Activated CD8-positive, alpha-beta memory T cell treated with anti-CD3 and anti-CD28 coated beads, Interleukin-2, amount 50 U/mL, for 1 hour (primary cell): Measurements from ENCODE around the gene NUP85.
"Not testable (repeated sequence)": the region's sequence is repeated elsewhere in the genome, so short reads cannot be mapped to it uniquely, and the experiment has no call there.

Experiments used
- DNase-seq: peaks from one replicate; pipeline ENCODE4 v3.0.0-alpha.2; 2020; ENCODE audit errors: extremely low read depth

NUP85 gene, protein sequence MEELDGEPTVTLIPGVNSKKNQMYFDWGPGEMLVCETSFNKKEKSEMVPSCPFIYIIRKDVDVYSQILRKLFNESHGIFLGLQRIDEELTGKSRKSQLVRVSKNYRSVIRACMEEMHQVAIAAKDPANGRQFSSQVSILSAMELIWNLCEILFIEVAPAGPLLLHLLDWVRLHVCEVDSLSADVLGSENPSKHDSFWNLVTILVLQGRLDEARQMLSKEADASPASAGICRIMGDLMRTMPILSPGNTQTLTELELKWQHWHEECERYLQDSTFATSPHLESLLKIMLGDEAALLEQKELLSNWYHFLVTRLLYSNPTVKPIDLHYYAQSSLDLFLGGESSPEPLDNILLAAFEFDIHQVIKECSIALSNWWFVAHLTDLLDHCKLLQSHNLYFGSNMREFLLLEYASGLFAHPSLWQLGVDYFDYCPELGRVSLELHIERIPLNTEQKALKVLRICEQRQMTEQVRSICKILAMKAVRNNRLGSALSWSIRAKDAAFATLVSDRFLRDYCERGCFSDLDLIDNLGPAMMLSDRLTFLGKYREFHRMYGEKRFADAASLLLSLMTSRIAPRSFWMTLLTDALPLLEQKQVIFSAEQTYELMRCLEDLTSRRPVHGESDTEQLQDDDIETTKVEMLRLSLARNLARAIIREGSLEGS

DNA sequence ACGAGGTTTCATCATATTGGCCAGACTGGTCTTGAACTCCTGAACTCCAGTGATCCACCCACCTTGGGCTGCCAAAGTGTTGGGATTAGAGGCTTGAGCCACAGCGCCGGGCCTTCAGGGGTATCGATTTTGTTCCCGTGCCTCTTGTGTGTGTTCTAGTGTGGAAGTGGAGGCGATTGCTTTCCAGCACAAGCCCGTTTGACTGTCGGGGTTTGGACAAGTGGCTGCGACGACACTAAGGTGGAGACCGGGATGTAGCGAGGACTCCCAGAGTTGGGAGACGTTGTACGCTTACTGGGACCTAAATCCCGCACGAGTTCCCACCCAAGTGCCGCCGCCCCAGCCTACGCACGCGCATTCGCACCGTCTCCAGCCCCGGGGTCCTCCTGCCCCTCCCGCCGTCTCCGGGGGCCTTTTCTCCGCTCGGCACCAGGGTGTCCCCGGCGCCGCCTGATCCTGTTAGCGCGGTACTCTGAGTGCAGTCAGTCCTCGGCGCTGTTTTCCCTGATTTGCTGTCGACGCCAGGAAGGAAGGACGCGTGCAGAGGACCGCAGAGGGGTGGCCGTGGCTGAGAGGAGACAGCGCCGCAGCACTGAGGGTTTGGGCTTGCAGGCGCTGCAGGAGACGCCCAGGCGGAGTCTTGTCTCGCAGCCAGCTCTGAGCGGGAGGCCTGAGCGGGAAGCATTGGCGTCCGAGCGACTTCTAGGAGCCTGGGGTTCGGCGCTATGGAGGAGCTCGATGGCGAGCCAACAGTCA is at the start of gene NUP85:
Gene NUP85 (plus strand): TSS at position 643 of the 756 bp plus-strand sequence. CDS start 83 bp downstream, at position 726.
- peak; percentile 79 for DNase-seq

DNA sequence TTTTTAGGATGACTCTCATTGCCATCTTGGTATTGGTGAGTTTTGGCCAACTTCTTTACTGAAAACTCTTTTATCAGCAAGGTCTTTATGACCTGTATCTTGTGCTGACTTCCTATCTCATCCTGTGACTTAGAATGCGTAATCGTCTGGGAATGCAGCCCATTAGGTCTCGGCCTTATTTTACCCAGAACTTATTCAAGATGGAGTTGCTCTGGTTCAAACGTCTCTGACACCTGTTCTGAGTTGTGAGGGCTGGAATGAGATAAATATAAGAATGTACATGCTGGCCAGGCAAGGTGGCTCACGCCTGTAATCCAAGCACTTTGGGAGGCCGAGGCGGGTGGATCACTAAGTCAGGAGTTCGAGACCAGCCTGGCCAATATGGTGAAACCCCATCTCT is 47.0 kb upstream of the NUP85 start:
- not testable (repeated sequence) for DNase-seq

GRCh38 chr17:75159196-75160031 is 46.1 kb upstream of the NUP85 start:
- DNase-seq, result no peak

GRCh38 chr17:75160211-75160610 is 45.3 kb upstream of the NUP85 start:
- no peak for DNase-seq

DNA sequence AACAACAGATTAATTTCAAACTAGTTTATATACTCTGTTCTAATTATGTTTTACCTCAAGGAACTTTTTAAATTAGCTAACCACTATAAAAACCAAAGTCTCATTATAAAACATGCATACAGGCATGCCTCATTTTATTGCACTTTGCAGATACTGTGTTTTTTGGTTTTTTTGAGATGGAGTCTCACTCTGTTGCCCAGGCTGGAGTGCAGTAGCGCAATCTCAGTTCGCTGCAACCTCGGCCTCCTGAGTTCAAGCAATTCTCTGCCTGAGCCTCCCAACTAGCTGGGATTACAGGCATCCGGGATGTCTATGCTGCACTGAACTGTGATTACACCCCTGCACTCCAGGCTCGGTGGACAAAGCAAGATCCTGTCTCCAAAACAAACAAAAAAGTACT is 42.4 kb upstream of the NUP85 start:
- no peak for DNase-seq

DNA sequence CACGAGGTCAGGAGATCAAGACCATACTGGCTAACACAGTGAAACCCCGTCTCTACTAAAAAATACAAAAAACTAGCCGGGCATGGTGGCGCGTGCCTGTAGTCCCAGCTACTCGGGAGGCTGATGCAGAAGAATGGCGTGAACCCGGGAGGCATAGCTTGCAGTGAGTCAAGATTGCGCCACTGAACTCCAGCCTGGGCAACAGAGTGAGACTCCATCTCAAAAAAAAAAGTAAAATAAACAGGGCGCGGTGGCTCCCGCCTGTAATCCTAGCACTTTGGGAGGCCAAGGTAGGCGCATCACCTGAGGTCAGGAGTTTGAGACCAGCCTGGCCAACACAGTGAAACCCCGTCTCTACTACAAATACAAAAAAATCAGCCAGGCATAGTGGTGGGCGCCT is 40.9 kb upstream of the NUP85 start:
- DNase-seq, result not testable (repeated sequence)

- no peak for DNase-seq
These were observed 36.5 kb upstream of the NUP85 start for GRCh38 chr17:75168998-75169397.

DNA sequence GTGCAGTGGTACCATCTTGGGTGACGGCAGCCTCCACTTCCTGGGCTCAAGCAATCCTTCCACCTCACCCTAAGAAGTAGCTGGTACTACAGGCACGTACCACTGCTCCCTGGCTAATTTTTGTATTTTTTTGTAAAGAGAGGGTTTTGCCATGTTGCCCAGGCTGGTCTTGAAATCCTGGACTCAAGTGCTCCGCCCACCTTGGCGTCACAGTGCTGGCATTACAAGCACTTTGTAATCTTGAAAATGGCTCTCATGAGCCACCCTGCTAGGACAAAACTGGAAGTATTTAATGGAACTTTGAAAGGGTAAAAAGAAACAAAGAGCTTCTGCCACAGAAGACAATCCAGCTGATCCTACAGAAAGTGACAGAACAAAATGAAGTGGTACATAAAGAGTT is 32.0 kb upstream of the NUP85 start:
- no peak for DNase-seq

GRCh38 chr17:75174996-75175395 is 30.5 kb upstream of the NUP85 start:
- DNase-seq, result no peak

- DNase-seq, result no peak
These were observed 28.9 kb upstream of the NUP85 start for GRCh38 chr17:75176625-75177024.

DNA sequence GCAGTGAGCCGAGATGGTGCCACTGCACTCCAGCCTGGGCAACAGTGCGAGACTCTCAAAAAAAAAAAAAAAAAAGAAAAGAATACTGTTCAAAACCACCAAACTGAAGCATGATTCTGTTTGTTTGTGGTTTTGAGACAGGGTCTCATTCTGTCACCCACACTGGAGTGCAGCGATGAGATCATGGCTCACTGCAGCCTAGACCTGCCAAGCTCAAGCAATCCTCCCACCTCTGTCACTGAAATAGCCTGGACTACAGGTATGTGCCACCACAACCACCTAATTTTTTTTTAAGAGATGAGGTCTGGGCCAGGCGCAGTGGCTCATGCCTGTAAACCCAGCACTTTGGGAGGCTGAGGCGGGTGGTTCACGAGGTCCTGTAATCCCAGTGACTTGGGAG is 27.0 kb upstream of the NUP85 start:
- DNase-seq, result no peak

GRCh38 chr17:75181110-75181509 is 24.4 kb upstream of the NUP85 start:
- DNase-seq, result no peak

GRCh38 chr17:75181608-75182318 is 23.7 kb upstream of the NUP85 start:
- DNase-seq, result no peak

- DNase-seq, result no peak
These were observed 23.2 kb upstream of the NUP85 start for GRCh38 chr17:75182319-75182568.

DNA sequence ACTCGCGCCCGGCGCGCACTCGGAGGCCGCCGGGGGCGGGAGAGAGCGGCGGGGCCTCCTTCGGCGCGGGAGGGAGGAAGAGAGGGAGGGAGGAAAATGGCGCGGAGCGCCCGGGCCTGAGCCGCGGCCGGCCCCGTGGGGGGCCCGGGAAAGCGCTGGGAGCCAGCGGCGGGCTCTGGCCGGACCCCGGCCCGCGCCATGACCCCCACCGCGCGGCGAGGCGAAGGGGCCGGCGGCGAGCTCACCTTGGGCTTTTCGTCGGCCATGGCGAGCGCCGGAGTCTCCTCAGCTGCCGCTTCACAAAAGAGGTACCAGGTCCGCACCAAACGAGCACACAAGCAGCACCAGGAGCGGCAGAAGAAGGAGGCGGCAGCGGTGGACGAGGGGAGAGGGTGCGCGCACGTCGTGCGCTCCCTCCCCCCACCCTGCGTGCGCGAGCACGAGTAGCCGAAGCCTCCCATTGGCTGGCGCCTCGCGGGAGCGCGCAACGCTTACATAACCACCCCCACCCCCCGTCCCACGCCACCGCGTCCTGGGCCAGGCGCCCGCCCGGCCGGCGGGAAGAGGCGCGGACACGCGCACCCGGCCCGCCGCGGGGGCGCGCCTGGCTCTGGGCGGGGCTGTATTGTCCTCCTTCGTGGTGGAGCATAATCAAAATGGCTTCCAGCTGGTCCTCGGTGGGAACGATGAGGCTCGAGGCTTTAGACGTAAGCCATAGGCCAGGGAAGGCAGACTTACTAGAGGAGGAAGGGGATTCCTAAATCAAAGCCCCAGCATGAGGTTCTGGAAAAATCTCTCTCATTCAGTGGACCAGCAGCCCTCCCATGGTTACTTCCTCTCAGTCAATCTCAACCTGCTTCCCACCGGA is 22.7 kb upstream of the NUP85 start, which contains the start of gene SUMO2:
Gene SUMO2 (minus strand): TSS at position 391 of the 868 bp plus-strand sequence. CDS start 125 bp downstream, at position 266.
- DNase-seq, result peak; percentile 84

DNA sequence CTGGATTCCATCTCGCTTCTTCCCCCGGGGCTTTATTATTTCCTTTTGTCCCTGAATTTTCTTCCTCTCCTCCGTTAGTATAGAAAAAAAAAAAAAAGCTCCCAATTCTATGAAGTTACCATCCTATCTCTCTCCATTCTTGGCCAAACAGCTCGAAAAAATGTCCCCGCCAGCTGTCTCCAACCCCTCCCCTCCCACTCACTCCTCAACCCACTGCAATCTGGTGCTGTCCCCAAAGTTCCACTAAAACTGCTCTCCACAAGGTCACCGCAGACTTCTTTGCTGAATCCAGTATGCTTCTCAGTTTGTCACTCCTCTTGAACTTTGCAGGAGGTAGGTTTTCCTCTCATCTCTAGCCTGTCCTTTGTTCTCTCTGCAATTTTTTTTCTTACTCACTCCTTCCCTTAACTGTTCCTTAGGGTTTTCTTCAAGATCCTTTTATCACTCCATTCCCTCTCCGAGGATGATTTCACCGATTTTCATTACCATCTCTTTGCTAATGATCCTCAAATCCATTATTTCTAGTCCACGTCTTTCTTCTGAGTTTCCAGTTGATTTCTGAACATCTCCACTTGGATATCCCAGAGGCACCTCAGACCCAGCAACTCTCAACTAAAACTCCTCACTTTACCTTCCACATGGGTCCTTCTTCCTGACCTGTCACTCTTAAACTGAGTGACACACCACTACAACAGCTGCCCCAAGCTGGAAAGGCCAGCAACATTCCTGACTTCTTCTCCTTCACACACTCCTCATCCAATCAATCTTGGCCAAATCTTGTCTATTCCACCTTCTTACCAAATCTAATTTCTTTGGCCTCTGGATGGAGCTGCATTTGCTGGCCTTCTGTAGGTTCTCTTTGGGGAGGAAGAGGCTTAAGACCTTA is 21.2 kb upstream of the NUP85 start:
- DNase-seq, result no peak

DNA sequence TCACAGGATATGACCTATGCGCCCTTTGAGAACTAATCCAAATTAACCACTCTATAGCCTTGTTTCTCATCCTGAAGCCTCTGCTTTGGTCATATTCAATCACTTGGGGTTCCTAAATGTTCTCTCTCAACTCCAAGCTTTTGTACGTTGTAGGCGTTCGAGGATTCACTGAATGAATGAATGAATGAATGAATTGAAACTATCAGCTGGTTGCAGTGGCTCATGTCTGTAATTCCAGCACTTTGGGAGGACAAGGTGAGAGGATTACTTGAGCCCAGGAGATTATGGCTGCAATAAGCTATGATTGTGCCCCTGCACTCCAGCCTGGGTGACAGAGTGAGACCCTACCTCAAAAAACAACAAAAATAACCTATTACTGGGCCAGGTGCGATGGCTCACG is 16.9 kb upstream of the NUP85 start:
- no peak for DNase-seq

DNA sequence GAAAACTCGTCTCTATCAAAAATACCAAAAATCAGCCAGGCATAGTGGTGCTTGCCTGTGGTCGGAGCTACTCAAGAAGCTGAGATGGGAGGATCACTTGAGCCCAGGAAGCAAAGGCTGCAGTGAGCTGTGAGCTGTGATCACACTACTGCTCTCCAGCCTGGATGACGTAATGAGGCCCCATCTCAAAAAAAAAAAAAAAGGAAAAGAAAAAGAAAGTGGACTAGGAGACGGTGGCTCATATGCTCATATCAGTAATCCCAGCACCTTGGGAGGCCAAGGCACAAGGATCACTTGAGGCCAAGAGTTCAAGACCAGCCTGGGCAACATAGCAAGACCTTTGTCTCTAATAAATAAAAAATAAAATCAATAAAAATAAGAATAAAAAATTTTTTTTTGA is 13.9 kb upstream of the NUP85 start:
- no peak for DNase-seq

- DNase-seq, result no peak
These were observed 10.6 kb upstream of the NUP85 start for GRCh38 chr17:75194879-75195278.
